OCI-LY1 (cell line): ENCODE data around the gene OCLN.

Source experiments
- H2AFZ ChIP-seq: fragments of 200-600 bp; sonication (generic), shearing (Covaris generic); 2 replicates; pipeline ENCODE4 v1.6.0; 2014; ENCODE audit warnings: antibody characterized with exemption, mild to moderate bottlenecking, low read length
- H3F3A ChIP-seq: fragments of 200-600 bp; sonication (generic), shearing (Covaris generic); 2 replicates; pipeline ENCODE4 v1.6.0; 2014; ENCODE audit warnings: mild to moderate bottlenecking, antibody characterized with exemption, low read length, moderate library complexity; ENCODE audit not compliant: insufficient read depth
- H3K27ac ChIP-seq: fragments of 200-600 bp; sonication (generic); 2 replicates; pipeline ENCODE4 v1.5.1; 2014; ENCODE audit warnings: low read length, mixed run types, mild to moderate bottlenecking, low read depth; ENCODE audit not compliant: poor library complexity, severe bottlenecking
- H3K27me3 ChIP-seq: fragments of 200-600 bp; sonication (generic); 2 replicates; pipeline ENCODE4 v1.6.0; 2014; ENCODE audit warnings: antibody characterized with exemption, mild to moderate bottlenecking, low read length, moderate library complexity; ENCODE audit not compliant: insufficient read depth
- H3K36me3 ChIP-seq: fragments of 200-600 bp; sonication (generic); 2 replicates; pipeline ENCODE4 v1.6.1; 2014; ENCODE audit warnings: mild to moderate bottlenecking, antibody characterized with exemption, low read length, moderate library complexity, mixed read lengths; ENCODE audit not compliant: insufficient read depth
- H3K4me1 ChIP-seq: fragments of 200-600 bp; sonication (generic); 2 replicates; pipeline ENCODE4 v1.5.1; 2014; ENCODE audit warnings: mild to moderate bottlenecking, low read length, moderate library complexity; ENCODE audit not compliant: insufficient read depth, severe bottlenecking
- H3K4me2 ChIP-seq: fragments of 200-600 bp; sonication (generic), shearing (Covaris generic); 2 replicates; pipeline ENCODE4 v1.6.1; 2014; ENCODE audit warnings: low read length
- H3K4me3 ChIP-seq: fragments of 200-600 bp; sonication (generic); 2 replicates; pipeline ENCODE4 v1.5.1; 2014; ENCODE audit warnings: low read length, low read depth, mild to moderate bottlenecking, mixed read lengths; ENCODE audit not compliant: poor library complexity, severe bottlenecking
- H3K79me2 ChIP-seq: fragments of 200-600 bp; shearing (Covaris generic); 2 replicates; pipeline ENCODE4 v1.6.1; 2016; ENCODE audit warnings: mixed run types, low read length, mixed read lengths; ENCODE audit not compliant: insufficient read depth
- H3K9ac ChIP-seq: fragments of 200-600 bp; sonication (generic), shearing (Covaris generic); 2 replicates; pipeline ENCODE4 v1.6.1; 2014; ENCODE audit warnings: mild to moderate bottlenecking, low read length, mixed read lengths
- H3K9me2 ChIP-seq: fragments of 200-600 bp; sonication (generic), shearing (Covaris generic); 2 replicates; pipeline ENCODE4 v1.6.1; 2014; ENCODE audit warnings: low read depth, mild to moderate bottlenecking, low read length, mixed read lengths
- H3K9me3 ChIP-seq: fragments of 200-600 bp; shearing (Covaris generic); 2 replicates; pipeline ENCODE4 v1.6.1; 2014; ENCODE audit warnings: low read length, mixed read lengths
- H4K20me1 ChIP-seq: fragments of 200-600 bp; sonication (generic), shearing (Covaris generic); 2 replicates; pipeline ENCODE4 v1.6.0; 2016; ENCODE audit warnings: mild to moderate bottlenecking, low read length; ENCODE audit not compliant: insufficient read depth
- CTCF ChIP-seq: fragments of 200-600 bp; sonication (generic), shearing (Covaris generic); IDR thresholded peaks from 2 replicates; pipeline ENCODE4 v1.5.1; 2017; ENCODE audit warnings: mild to moderate bottlenecking, antibody characterized with exemption, low read length, moderate library complexity, mixed read lengths
- EZH2 ChIP-seq: fragments of 200-600 bp; sonication (generic), shearing (Covaris generic); IDR thresholded peaks from 2 replicates; pipeline ENCODE4 v1.8.0; 2017; ENCODE audit warnings: borderline replicate concordance, mixed run types, mild to moderate bottlenecking, antibody characterized with exemption, low read length, moderate library complexity, mixed read lengths

The OCLN gene

DNA sequence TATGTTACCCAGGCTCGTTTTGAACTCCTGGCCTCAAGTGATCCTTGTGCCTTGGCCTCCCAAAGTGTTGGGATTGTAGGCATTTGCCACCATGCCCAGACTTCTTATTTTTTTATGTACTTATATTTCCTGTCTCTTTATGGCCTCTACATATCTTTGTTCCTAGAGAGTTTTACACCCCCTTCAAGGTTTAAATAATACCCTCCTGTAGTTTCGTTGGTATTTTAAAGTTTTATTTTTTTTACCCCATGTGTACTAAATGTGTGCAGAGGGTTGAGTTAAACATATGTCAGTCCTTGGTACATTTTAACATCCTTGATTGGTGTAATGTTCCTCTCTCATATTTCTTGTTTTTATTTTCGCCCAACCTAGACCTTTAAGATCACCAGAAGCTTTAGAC is 29.4 kb downstream of the OCLN start:
- Histone ChIP-seq H3K36me3 (no peaks in the 10 kb centered on the region), H3K4me3 (no peak overlapping the region), H2AFZ (no peak overlapping the region), H3K27ac (no peak overlapping the region), H3K27me3 (no peaks in the 10 kb centered on the region), H3K4me1 (no peaks in the 10 kb centered on the region), H3K9me3 (no peaks in the 10 kb centered on the region), H3K79me2 (no peaks in the 10 kb centered on the region), H3K4me2 (no peak overlapping the region), H3F3A (no peaks in the 10 kb centered on the region), H3K9ac (no peak overlapping the region), H3K9me2 (no peaks in the 10 kb centered on the region), H4K20me1 (no peaks in the 10 kb centered on the region)
- TF ChIP-seq CTCF, result no peak
- no peak for TF ChIP-seq EZH2

- no peaks in the 10 kb centered on the region for H3F3A ChIP-seq
- no peak overlapping the region for H3K27ac ChIP-seq
- no peaks in the 10 kb centered on the region for H3K79me2 ChIP-seq
- H3K9me3 ChIP-seq, result no peaks in the 10 kb centered on the region
- no peaks in the 10 kb centered on the region; the same call in 1 of the 2 replicates for H3K27me3 ChIP-seq
- H3K4me1 ChIP-seq, result no peaks in the 10 kb centered on the region
- no peaks in the 10 kb centered on the region for H3K36me3 ChIP-seq
- H2AFZ ChIP-seq, result no peak overlapping the region
- H3K9ac ChIP-seq, result no peak overlapping the region
- no peaks in the 10 kb centered on the region for H3K9me2 ChIP-seq
- TF ChIP-seq EZH2 (no peak), CTCF (no peak)
- no peak overlapping the region for H3K4me3 ChIP-seq
- H4K20me1 ChIP-seq, result no peaks in the 10 kb centered on the region
- no peak overlapping the region for H3K4me2 ChIP-seq
These were observed 32.9 kb downstream of the OCLN start for GRCh38 chr5:69525490-69525889.

DNA sequence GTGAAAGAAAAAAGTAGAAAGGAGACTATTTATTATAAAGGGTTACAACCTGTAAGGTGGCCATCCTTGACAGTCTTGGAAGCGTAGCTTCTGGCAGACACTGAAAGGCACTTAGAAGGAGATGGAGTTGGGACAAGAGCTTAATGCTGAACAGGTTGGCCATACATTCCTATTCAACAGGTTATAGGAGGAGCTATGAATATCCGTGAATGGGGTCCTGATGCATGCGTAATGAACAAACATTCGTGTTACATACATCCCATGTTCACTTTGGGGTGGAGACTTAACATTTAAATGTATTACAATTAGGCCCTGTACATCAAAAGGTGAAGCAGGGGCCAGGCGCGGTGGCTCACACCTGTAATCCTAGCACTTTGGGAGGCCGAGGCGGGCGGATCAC is 34.1 kb downstream of the OCLN start:
- no peaks in the 10 kb centered on the region for H3K36me3 ChIP-seq
- H2AFZ ChIP-seq, result no peak overlapping the region
- no peak overlapping the region for H3K27ac ChIP-seq
- no peak for TF ChIP-seq EZH2
- no peak for TF ChIP-seq CTCF
- no peak overlapping the region for H3K9ac ChIP-seq
- no peaks in the 10 kb centered on the region for H3K4me1 ChIP-seq
- no peaks in the 10 kb centered on the region for H3K79me2 ChIP-seq
- H3K9me2 ChIP-seq, result no peaks in the 10 kb centered on the region
- H3F3A ChIP-seq, result no peaks in the 10 kb centered on the region
- H3K4me3 ChIP-seq, result no peak overlapping the region
- no peaks in the 10 kb centered on the region for H4K20me1 ChIP-seq
- H3K4me2 ChIP-seq, result no peak overlapping the region
- no peaks in the 10 kb centered on the region for H3K9me3 ChIP-seq
- H3K27me3 ChIP-seq, result no peaks in the 10 kb centered on the region; the same call in 1 of the 2 replicates
